HG02938 (cell line): ENCODE results near the gene PROX1.
A peak's percentile ranks its signal among the peaks of the same experiment; 100 is the strongest.

Source experiments
- ATAC-seq: cut with Tn5 transposase; IDR thresholded peaks from one replicate; pipeline ENCODE4 v1.9.1; 2021; ENCODE audit warnings: mild to moderate bottlenecking, moderate library complexity; ENCODE audit not compliant: unreplicated experiment

The PROX1 gene, protein sequence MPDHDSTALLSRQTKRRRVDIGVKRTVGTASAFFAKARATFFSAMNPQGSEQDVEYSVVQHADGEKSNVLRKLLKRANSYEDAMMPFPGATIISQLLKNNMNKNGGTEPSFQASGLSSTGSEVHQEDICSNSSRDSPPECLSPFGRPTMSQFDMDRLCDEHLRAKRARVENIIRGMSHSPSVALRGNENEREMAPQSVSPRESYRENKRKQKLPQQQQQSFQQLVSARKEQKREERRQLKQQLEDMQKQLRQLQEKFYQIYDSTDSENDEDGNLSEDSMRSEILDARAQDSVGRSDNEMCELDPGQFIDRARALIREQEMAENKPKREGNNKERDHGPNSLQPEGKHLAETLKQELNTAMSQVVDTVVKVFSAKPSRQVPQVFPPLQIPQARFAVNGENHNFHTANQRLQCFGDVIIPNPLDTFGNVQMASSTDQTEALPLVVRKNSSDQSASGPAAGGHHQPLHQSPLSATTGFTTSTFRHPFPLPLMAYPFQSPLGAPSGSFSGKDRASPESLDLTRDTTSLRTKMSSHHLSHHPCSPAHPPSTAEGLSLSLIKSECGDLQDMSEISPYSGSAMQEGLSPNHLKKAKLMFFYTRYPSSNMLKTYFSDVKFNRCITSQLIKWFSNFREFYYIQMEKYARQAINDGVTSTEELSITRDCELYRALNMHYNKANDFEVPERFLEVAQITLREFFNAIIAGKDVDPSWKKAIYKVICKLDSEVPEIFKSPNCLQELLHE

DNA sequence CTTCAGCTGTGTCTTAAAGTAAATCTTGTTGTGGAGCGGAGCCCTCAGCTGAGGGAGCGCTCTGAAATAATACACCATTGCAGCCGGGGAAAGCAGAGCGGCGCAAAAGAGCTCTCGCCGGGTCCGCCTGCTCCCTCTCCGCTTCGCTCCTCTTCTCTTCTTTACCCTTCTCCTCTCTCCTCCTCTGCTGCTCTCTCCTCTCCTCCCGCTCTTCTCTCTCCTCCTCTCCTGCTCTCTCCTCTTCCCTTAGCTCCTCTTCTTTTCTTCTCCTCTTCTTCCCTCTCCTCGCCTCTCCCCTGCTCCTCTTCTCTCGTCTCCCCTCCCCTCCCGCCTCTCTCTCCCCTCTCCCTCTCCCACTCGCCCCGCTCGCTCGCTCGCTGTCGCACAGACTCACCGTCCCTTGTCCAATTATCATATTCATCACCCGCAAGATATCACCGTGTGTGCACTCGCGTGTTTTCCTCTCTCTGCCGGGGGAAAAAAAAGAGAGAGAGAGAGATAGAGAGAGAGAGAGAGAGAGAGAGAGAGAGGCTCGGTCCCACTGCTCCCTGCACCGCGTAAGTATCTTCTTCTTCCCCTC, at the start of gene PROX1:
Gene PROX1, plus strand, starts transcription at position 47 of the 580 bp plus-strand sequence. CDS start 8,563 bp downstream, outside the sequence.
- ATAC-seq = peak; percentile 22

DNA sequence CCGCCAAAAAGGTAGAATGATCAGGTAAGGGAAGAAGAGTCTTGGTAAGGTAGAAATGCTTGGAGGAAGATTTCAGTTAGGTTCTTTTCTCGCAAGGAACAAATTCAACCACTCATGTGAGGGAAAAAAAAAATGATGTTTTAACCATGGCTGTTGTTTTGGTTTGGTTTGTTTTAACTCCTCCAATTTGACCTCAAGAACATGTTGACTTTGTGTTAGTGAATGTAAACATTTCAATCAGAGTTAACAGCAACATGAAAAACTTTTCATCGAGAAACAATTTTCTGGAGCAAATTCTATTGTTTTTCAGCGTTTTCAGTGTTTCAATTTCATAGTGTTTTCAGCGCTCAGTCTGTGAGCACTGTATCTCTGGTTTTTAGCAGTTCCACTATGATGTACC, 49.0 kb upstream of the PROX1 start:
- no peak for ATAC-seq

DNA sequence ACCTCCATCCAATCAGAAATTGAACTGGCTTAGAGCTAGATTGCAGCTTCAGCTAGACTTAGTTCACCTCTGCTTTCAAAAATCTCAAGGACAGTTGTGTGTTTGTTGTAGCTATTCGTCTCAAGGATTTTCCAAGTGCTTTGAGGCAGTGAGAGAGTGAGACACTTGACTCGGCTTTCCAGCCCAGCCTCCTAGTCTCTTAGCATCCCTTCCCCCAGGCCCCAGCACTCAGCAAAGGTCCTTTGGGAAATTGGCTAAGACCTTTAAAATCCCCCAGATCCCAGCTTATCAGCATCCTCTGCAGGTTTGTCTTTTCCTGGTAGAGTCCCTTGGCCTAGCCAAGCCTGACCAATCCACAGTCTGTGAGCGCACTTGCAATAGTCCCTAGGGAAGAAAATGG, 47.9 kb upstream of the PROX1 start:
- no peak for ATAC-seq

DNA sequence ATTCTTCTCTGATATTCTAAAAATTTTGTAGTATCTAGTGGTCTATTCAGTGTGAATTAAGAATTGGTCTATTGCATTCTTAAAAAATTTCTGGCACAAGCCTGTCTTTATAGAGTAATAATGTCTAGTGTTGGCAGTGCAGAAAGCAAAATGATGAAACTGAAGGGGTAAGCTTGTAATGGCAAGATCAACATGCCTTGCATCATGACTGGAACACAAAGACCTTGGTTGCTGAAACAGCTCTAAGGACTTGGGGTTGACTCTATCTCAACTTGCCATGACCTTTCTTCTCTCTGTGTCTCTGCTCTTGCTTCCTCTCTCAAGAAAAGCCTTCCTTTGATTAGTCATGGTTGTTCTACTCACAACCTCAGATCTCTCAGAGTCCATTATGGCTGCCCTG, 46.8 kb upstream of the PROX1 start:
- no peak for ATAC-seq

DNA sequence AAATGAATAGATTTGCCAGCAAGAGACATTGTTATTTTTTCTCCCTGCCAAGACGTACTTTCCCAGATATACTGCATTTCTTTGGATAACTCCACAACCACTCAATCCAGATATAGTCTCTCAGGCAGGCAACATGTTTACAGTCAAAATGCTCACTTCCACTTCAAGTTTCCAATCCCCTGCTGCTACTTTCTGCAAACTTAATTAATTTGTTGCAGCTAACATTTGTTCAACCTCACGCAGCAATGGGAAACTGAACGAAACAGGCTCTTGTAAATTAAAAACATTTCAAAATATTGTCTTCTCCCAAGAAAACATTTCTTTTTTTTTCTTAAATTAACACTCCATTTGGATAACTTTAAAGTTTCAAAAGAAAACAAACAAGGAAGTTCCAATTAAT, 45.7 kb upstream of the PROX1 start:
- ATAC-seq = no peak

DNA sequence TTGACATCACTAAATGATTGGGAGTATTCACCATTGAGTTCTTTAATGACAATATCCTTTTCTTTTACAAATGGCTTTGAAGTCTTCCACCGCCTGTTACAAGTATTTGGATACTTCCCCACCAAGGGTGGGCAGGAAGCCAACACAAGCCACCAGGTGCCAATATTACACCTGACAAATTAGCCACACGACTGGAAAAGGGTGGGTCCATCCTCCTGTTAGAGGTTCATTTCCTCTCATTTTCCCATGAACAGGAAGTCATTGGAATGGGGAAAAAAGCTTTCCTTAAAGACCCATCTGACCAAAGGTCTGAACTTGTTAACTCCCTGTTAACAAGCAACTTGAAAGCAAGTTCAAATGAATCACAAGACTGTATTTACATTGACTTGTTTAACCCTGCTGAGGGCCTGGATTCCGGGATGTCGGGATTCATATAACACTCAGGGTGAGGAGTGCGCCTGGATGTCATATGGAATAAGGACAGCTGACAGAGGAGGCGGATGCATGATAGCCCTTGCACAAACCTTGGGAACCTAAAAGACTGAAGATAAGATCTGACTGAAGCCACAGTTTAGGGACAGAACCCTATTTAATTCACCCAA, 40.5 kb upstream of the PROX1 start:
- no peak for ATAC-seq

DNA sequence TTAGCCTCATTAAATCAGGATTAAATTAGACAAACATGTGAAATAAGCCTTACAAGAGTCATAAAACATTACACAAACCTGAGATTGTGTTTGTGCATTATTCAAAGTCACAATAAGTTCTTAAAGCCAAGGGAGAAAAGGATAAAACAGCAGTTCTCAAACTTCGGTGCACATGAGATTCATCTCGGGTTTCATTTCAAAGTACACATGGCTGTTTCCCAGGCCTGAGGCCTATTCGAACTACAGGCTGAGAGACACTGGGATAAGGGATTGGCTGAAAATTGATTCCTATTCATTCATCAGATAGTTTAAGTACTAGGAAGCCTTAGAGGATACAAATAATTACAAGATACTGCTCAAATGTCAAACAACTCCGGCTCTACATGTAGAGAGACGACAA, 35.9 kb upstream of the PROX1 start:
- no peak for ATAC-seq

DNA sequence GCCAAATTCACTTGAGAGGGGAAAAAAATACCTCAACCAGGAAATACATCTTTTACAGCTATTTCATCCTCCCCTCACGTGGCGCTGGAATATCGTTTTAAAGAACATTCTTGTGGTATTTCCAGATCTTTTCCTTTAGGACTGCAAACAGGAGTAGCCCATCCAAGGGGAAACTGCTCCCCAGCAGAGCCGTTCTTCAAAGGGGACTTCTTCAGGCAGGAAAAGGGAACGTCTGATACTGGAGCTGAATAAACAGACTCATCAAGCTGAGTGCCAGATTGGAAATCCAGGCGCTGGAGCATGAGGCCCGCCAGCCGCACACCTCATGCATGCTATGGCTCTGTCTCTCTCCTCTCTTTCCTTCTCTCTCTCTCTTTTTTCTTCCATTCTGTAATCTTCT, 34.0 kb upstream of the PROX1 start:
- no peak for ATAC-seq

DNA sequence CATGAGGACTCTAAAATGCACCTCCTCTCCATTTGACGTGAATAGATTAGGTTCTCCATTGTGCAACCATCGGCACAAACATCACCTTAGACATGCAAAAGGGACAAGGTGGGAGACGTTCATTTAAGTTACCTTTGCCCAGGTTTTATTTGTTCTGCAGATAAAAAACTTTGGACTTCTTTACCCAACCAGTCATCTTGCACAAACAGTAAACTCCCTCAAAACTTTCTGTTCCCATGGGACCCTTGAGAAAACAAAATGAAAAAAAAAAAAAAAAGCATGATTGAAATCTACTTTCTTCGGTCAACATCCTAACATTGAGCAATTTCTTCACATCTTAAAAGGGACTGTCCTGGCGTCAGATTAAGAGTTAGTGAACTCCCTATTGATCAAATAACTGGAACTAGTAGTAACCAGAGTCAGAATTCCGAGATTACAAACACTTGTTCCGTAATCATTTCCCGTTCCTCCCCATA, 31.4 kb upstream of the PROX1 start:
- ATAC-seq = no peak

DNA sequence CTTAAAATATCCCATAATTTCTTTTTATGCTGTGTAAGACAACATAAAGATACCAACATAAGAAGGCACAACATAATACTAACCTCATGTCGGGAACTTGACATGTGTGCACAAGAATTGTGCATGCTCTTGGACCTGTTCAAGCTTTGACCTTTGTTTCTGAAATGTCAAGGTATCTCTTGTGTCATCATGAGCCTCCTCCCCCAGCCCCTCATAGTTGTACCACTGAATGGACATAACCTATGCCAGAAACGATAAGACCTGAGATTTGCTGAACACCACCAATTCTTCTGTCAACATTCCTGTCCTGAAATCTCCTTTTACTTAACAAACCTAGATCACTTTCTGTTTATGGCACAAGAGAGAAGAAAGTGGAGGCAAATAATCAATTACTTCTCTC, 29.4 kb upstream of the PROX1 start:
- ATAC-seq = no peak

DNA sequence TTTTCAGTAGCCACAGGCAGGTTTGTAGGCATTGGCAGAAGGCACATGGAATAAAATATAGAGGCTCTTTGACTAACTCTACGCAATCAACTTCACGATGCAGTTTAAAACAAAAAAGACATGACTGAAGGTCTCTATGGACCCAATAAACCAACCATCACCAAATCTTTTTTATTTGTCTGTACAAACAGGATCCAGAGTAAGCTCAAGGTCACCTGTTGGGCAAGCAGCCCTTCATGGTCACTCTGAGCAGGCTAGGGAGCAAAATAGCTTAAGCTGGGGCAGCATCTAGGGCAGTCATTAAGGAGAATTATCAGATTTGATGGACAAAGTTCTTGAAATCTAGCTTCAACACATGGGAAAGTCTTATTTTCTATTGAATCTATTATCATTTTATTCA, 26.8 kb upstream of the PROX1 start:
- no peak for ATAC-seq

DNA sequence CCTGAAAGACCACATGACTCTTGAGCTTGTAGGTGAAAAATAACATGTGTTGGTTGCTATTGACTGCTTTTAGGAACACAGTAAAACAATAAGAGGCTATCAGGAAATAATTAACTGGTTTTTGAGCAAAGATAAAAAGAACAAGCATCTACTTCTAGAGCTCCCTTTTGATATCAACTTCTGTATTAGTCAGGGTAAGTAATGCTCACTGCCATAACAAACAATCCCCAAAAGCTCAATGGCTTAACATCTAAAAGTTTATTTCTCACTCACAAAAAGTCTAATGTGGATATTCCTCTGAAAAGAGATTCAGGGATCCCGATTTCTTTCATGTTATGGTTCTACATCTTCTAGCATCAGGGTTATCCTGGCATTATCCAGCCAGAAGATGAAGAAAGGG, 25.3 kb upstream of the PROX1 start:
- no peak for ATAC-seq

DNA sequence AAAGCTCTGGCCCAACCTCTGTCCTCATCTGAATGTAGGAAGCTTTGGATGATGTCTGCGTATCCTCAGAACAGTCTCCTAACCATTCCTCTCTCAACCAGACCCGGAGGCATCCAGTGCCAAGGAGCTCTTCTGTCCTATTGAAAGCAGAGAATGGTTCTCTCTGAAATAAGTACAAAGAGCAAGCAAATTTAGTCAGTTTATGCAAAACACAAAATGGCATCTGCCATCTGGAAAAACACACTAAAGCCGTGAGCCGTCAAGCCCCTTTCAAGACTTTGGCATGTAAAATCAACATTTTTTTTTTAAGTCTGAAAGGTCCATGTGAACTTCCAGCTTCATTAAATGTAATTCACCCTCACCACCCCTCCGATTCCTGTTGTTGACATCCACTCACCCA, 21.7 kb upstream of the PROX1 start:
- no peak for ATAC-seq

DNA sequence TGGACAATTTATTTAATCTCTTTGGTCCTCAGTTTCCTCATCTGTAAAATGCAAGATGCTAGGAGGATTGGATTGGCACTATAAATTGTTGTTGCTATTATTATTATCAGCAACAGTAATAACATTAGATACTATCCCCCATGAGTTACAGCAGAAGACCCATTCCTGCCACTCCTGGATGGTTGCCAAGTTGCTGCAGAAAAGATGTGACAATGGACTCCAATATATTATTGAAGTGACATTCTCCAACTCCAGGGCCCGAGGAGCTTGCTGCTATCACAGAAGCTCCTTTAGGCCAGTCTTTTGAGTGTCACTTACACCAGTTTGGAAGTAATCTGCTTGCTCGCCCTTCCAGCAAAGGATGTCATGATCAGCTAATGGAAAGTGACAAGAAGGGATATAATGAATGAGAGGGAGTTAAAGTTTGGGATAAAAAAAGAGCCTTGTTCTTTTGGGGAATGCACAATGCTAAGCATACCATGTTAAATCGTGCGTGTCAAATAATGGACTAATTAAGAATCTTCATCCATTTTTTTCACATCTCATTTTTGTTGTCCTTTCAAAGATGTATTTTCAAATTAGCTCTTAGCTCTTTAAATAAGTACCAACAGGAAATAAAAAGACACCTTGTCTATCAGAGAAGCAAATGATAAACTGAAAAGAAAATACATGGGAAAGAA, 19.5 kb upstream of the PROX1 start:
- no peak for ATAC-seq

DNA sequence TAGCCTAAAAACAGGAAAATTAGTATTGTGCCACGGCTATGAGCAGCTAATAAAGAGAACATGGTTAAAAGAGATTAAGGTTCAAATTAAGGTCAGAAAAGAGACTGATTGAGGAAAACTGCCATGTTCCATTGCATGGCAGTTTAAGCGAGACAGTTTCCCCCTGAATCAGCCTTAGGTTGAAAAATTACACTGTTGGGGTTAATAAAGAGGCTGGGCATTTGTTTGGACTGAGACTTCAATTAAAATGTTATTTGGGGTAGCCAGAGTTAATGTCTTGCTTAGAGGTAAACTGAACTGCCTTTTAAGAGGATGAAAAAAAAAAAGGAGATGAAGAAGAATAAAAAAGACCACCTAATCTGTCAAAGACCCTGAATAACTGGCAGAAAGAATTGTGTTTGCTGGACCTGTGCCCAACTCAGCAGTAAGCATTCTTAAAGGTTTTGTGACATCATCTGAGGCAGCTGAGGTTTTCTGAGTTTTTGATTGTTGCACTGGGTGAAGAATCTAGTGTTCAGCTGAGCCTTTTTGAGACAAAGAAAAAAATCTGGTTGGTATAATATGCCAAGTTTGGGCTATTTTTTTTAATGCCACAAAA, 17.7 kb upstream of the PROX1 start:
- ATAC-seq = no peak

DNA sequence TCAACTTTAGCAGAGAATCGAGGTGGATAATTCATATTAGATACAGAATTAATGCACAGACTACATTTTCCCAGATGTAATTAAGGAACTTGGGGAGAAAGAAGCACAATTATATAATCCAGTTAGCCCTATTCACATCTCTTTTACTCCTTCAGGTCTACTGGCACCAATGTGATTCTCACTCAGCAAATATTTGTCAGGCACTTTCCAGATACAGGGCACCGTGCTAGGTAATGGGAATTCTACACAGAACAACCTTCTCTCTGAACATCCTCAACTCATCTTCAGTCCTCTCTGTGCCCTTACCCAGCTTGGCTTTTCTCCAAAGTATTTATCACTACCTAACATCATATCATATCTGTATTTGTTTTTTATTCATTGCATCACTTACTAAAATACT, 15.6 kb upstream of the PROX1 start:
- no peak for ATAC-seq

DNA sequence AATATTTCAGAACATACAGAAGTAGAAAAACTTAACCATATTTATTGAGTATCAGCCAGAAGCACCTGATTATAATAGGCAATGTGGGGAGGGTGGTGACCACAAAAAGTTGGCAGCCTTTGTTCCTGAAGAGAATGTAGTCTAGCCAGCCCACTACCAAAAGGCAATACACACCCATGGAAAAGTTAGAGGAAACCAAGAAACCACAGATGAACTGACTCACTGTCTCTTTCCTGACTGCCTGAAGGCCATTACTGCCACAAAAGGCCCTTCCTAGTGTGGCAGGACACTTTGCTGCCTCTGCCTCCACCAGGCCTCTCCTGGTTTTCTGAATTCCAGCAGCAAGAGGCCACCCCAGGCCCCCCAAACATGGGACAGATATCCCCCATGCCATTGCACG, 14.6 kb upstream of the PROX1 start:
- no peak for ATAC-seq

DNA sequence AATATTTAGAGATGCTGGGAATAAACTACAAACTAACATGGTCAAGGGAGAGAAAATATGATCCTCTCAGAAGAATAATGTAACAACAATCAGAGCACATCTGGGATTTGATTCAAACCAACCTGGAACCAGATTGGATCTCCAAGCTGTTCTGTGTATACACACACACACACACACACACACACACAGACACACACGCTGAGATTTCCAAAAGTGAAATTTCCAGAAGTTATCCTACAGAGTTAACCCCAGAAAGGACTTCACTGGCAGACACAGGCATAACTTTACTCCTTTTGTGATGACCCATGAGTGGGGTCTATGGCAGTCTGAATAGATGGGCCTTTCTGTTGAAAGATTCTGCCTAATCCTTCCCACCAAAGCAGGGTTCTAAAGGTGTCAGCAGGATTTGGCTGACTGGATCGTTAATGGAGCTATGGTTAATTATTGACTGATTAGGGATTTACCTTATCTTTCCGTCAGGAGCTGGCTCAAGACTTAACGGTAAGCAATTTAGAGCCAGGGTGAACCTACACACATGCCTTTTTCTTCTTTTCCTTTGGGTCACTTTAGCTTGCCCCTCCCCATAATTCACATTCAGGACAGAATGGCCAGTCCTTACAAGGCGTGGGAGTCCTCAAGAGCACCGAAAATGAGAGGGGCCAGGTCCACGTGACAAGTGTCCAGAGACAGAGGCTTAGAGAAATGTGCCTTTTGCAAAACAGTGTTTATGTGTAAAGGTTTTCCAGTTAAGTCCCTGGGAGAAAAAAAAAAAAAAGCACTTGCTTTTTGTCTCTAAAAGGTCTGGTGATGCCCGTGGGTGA, 10.9 kb upstream of the PROX1 start:
- no peak for ATAC-seq

DNA sequence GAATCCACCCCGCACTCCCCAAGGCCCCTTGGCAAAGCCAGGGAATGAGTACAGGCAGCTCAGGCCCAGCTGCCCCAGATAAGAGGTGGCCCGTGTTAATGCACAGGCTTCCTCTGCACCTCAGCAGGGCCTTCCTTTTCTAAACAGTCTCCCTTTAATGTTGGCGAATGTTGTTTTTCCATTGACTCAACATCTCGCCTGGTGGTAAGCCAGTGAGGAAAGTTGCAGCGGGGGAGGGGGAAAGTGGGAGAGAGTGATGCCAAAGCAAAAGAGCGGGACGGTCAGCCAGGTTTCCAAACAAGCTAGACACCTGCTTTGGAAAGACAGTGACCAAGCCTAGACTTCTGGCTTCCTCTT, 10.3 kb upstream of the PROX1 start:
- ATAC-seq = no peak

DNA sequence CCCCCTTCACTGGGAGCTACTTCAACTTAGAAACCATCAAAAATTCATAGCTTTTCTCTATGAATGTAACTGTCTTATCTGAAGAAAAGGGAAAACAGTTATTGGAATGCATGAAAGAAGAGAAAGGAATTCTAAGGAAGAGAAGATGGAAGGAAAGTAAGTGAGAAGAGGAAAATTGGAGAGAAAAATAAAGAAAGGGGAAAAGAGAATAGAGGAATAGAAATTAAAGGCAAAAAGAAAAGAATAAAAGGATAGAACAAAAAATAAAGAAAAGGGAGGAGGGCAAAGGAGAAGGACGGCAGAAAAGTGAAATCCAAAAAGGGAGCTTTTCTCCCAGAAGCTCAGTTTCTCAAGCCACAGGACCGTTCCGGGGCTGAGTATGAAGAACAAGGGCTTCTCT, 9.9 kb upstream of the PROX1 start:
- no peak for ATAC-seq
